Ovary (tissue), 3 donors: ENCODE data around the gene PLD6.

Experiments used
- CTCF ChIP-seq, 3 donors: fragments of 450-650 bp in 2 of 3; fragments of 200-600 bp in 1 of 3; IDR thresholded peaks; one replicate each; pipeline versions ENCODE4 v1.5.1 to v1.8.0; 2016 to 2022; ENCODE audit warnings: antibody characterized with exemption in 3 of 3, mild to moderate bottlenecking in 1 of 3
- EP300 ChIP-seq: sonication (generic); formaldehyde crosslinking; IDR thresholded peaks from one replicate; pipeline ENCODE4 v1.6.1; 2017; ENCODE audit warnings: antibody characterized with exemption
- donor health status: DM: no; HTN: no; CAD: no.

DNA sequence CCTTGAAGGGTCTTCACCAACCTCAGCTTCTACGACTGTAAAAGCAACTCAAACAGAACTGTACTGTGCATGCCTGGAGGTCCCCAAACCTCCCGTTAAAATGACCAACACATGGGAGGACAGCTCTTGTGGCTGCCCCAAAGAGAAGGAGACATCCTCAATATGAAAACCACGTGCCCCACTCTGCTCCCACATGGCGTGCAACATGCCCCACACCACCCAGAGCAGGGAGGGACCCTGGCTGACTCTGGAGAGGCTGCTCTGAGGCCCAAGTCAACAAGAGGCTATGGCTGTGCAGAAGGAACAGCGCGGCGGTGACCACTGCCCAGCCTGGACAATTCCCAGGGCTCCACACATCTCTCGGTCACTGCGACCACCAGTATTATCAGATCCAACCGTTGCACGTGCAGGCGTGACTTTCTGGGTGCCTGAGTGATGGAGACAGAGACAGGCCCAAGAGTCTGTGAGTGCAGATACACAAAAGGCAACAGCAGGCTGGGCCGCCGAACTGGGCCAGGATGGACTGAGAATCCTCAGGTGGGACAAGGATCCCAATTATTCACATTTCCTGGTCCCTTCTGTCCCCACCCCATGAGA lies 1.4 kb downstream of the PLD6 start:
- TF ChIP-seq CTCF (IDR thresholded peaks at IDR 0.05) (no peak), EP300 (no peak)
